ENCODE results near the gene TGFBR1.

The TGFBR1 gene

DNA sequence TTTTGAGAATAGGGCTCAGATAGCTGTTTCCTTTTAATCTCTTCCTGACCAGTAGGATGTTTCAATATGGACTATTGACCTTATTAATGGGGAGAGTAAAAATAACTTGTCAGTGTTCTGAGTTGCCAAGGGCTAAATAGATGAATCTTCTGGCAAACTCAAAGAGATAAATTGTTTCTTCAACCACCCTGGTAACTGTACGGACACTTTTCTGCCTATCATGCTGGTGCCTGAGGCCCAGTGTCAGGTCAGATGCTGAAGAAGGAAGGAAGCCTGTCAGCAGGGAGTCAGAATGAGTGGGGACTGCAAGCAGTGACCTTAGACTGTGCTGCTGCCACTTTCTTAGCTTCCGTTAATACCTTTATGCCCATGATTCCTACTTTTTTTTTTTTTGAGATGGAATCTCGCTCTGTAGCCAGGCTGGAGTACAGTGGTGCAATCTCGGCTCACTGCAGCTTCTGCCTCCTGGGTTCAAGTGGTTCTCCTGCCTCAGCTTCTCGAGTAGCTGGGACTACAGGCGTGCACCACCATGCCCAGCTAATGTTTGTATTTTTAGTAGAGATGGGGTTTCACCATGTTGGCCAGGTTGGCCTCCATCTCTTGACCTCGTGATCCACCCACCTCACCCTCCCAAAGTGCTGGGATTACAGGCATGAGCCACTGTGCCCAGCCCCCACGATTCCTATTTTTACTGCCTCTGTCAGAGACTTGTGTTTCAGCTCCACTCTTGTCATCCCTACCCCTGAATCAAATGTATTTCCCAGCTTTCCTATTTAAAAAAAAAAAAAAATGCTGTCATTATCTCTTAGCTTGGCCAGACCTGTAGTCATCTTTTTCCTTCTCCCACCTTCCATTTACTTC lies 33.7 kb downstream of the TGFBR1 start:
- DNase-seq: no peak

GRCh38 chr9:99139868-99140267 lies 35.0 kb downstream of the TGFBR1 start:
- DNase-seq: no peak

- DNase-seq: peak; percentile 48
These were observed 35.9 kb downstream of the TGFBR1 start for GRCh38 chr9:99140685-99141314.

DNA sequence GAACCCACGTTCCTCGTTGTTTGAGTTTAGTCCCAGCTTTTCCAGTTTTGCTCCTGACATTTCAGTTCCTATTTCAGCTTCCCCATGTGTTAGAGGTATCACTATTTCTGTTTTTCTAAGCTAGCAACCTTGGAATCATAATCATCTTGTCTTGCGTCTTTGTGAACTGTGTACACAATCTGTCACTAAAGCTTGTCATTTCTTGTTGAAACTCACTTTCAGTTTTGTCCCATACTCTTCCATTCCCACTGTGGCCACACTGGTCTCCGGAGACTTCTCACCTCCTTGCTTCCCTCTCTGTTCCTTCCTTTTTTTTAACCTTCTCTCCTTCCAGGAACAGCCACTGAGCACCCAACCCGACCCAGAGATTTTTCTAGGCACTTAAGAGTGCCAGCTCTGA lies 36.9 kb downstream of the TGFBR1 start:
- DNase-seq: no peak

GRCh38 chr9:99142275-99142674 lies 37.4 kb downstream of the TGFBR1 start:
- no peak for DNase-seq

GRCh38 chr9:99143655-99144054 lies 38.7 kb downstream of the TGFBR1 start:
- no peak for DNase-seq

DNA sequence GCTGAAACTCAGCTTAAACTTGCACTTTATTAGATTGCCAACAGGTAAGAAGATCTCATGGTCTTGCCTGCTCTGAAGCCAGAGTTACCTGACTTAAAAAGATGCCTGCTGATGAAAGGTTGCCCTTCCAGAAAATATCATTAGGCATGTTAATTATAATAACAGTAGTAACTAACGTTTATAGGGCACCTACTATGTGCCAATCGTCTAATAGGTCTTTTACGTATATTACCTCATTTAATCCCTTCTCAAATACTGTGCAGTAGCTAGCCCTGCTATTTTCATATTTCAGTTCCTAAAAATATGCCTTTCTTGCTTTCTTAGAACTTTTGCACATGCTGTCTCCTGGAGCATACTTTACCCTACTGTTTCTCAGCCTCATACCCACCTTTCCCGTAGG lies 40.1 kb downstream of the TGFBR1 start:
- DNase-seq: no peak

DNA sequence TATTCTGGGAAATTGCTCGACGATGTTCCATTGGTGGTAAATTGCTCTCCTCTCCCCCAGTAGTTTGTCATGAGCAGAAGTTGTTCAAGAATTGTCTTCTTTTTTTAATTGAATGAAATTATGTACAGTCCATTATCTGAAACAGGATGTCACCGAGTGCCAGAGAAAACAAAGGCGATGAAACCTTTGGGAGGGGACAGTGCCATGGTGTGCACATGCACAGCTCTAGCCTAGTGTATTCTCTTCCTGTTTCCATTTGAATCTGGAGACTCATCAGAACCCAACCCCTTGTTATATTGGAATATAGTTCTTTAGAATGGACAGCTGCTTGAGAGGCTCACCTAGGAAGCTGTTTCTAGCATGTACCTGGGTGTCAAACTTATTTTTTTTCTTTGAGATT lies 41.7 kb downstream of the TGFBR1 start:
- no peak for DNase-seq

DNA sequence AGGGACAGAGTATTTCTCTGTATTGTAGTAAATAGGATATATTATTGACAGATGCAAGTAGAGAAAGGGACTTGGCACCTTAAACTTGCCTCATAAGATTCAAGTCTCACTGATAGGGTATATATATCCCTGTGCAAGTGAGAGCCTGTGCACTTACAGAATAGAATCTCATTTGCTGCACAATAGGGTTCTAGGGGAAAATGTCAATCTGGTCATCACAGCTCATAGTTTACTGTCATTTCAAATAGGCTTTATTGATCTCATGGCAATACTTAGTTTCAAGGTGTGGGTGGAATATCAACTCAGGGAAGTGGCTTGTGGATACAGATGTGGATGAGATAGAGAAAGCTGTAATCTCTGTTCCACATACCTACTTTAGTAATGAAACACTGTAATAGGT lies 42.3 kb downstream of the TGFBR1 start:
- no peak for DNase-seq

GRCh38 chr9:99150451-99151171 lies 45.7 kb downstream of the TGFBR1 start:
- DNase-seq: no peak

DNA sequence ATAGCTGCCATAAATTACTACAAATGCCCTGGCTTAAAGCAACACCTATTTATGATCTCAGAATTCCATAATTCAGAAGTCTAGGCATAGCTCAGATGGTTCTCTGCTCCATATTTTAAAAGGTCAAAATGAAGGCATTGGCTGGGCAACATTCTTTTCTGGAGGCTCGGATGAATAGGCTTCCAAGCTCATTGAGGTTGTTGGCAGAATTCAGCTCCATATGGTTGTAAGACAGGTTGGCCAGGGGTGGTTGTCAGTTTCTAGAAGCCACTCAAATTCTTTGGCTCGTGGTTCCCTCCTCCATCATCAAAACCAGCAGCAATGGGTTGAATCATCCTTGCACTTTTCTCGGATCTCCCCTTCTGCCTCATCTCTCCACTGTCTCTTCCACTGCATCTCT lies 49.4 kb downstream of the TGFBR1 start:
- DNase-seq: no peak

DNA sequence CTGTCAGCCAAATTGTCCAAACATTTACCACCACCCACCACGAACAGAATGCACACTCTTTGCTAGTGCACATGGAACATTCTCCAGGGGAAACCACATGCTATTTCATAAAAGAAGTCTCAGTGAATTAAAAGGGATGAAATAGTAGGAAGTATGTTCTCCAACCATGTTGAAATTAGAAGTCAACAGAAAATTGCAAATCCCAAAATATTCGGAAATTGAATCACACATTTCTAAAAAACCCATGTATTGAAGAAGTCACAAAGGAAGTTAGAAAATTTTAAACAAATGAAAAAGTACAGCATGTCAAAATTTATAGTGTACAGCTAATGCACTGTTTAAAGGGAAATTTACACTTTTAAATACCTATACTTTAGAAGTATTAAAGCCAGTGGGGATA lies 50.8 kb downstream of the TGFBR1 start:
- DNase-seq: no peak

DNA sequence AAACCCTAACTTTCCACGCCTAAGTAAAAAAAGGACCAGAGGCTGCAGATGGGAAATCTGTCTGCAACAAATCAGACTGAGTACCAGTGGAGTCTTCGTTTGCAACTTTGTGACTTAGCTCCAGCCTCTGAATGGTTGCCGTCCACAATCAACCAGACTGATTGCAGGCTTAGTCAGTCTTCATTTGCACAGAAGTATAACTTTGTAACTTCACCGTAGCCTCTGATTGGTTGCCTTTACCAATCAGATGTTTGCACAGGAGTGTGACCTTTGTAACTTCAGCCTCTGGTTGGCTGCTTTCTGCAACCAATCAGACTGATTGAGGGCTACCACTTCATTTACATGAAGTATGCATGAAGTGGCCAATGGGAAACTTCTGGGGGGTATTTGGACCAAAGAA lies 53.7 kb downstream of the TGFBR1 start:
- DNase-seq: no peak

GRCh38 chr9:99160173-99160572 lies 55.3 kb downstream of the TGFBR1 start:
- DNase-seq: no peak

GRCh38 chr9:99162759-99163364 lies 57.9 kb downstream of the TGFBR1 start:
- DNase-seq: no peak

DNA sequence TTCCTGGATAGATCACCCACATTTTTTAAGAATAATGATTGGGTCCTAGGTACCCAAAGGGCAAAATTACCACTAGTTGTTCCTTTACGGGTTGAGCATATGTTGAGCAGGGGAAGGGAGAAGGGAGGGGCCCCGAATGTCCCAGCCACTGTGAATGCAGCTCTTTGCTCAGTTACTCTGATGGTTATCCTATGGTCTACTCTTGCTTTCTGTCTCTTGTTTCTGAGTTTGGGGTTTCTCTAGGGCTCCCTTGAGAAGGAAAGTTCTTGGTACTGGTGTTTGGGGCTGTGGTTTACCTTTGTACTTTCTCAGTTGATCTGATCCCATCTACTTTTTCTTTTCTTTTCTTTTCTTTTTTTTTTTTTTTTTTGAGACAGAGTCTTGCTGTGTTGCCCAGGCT lies 61.2 kb downstream of the TGFBR1 start:
- DNase-seq: no peak

DNA sequence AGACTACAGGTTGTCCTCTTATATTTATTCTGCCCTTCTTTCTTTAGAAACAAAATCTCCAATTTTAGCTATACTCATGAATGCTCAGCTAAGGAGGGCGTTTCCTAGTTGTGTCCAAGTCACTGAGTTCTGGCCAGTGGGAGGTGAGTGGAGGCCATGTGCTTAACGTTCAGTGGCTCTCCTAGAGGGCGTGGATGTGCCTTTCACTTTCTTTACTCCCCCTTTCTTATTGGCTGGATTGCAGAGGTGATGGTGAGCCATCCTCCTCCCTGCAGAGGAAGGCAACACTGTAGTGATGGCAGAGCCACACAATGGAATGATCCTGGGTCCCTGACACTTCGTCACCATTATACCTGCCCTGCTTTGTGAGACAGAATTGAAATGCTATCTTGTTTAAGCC lies 62.2 kb downstream of the TGFBR1 start:
- DNase-seq: no peak

GRCh38 chr9:99167694-99168093 lies 62.8 kb downstream of the TGFBR1 start:
- no peak for DNase-seq

DNA sequence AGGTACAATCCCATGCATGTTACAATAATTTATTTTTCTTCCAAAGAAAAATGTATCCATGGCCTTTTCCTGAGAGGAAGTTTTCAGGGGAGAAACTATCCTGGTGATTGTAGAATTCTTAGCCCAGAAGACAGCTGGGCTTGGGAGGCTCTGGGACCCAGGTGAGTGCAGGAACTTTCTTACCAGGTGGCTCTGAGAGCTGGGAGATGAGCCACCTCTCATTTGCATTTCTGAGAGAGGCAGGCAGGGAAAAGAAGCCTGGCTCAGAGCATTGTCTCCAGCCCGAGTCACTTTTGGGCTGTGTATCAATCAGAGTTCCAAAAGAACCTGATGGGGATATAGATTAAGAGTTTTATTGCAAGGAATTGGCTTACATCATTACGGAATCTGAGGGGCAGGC lies 64.2 kb downstream of the TGFBR1 start:
- DNase-seq: no peak

DNA sequence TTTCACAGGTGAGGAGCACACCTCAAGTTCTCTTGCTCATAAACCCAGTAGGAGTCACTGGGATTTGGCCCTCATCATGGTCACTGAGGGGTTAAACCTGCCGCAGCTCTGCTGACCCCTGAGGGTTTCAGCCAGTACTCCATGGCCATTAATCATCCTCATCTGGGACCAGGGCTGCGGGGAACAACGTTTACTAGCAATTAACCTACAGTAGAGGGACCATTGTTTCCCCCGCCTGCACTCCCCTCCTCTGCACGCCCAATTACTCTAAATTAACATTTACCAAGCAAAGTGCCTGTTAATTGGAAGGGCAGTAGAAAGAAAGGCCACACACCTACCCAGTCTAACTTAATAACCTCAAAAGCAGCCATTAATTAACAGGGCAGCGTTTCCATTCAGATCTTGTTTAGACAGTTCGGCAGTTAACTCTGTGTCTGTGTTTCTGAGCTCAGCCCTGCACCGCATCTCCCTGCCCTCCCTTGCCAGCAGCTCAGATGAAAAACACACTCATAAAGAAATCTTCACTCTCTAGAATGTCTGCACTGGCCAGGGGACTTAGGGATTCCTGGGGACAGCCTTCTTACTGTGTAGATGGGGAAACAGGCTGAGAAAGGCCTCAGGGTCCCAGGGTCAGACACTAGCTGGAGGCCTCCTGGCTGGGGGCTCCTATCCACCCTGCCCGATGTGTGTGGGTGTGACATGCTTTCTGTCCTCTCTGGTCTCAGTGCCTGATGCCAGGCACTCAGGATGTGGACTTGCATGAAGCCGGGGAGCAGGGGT lies 65.3 kb downstream of the TGFBR1 start:
- DNase-seq: no peak

GRCh38 chr9:99171225-99172123 lies 66.6 kb downstream of the TGFBR1 start:
- no peak for DNase-seq

All from activated naive CD4-positive, alpha-beta T cell treated with anti-CD3 and anti-CD28 coated beads, Interleukin-2, amount 50 U/mL, for 16 hours (primary cell).